IMR-90 (cell line): Measurements from ENCODE around the gene TNS1. TPM values are rescaled to one million over a fixed set of nuclear protein-coding genes. Genes with fewer than 3 reads are reported as not detected.

Source experiments
- ATAC-seq: fragments of 200-7000 bp; cut with Tn5 transposase; 2 replicates; pipeline ENCODE4 v1.9.1; 2020; ENCODE audit warnings: low read depth, mild to moderate bottlenecking, moderate library complexity
- BruUV-seq: library from RNA; stranded (reverse); fragments of 400-500 nt; replicated peaks from 2 replicates; lab custom pipeline; 2021; lab: Mats Ljungman, UMichigan
- CTCF ChIA-PET: fragments of 300-600 bp; formaldehyde crosslinking; extraction: SDS; loops from one replicate; lab custom pipeline; 2021; ENCODE audit warnings: antibody characterized with exemption; lab: Yijun Ruan, JAX
- POLR2A ChIA-PET: fragments of 300-600 bp; sonication (Branson Sonifier 250); formaldehyde crosslinking; loops from one replicate; lab custom pipeline; 2022; ENCODE audit warnings: antibody characterized with exemption; ENCODE audit not compliant: unreplicated experiment; lab: Charles Lee
- DNase-seq: peaks from one replicate; pipeline ENCODE4 v3.0.0; 2013
- H2AFZ ChIP-seq: replicated peaks from 2 replicates; pipeline ENCODE3; 2013; ENCODE audit warnings: low read length, mild to moderate bottlenecking; ENCODE audit not compliant: poor library complexity
- H2AK5ac ChIP-seq: 2 replicates; pipeline ENCODE4 v1.6.1; 2013; ENCODE audit warnings: low read depth, low read length, inconsistent platforms
- H2AK9ac ChIP-seq: replicated peaks from 2 replicates; pipeline ENCODE3; 2013; ENCODE audit warnings: mild to moderate bottlenecking, low read depth, low read length, moderate library complexity; ENCODE audit not compliant: poor library complexity
- H2BK120ac ChIP-seq: 2 replicates; pipeline ENCODE4 v1.6.1; 2013; ENCODE audit warnings: low read depth, low read length, inconsistent platforms
- H2BK15ac ChIP-seq: 3 replicates; pipeline ENCODE4 v1.6.1; 2013; ENCODE audit warnings: low read depth, low read length, inconsistent platforms
- H2BK20ac ChIP-seq: 2 replicates; pipeline ENCODE4 v1.6.1; 2013; ENCODE audit warnings: low read depth, mild to moderate bottlenecking, inconsistent platforms, low read length, moderate library complexity
- H2BK5ac ChIP-seq: 2 replicates; pipeline ENCODE4 v1.6.1; 2013; ENCODE audit warnings: mild to moderate bottlenecking, low read depth, low read length, inconsistent platforms; ENCODE audit not compliant: poor library complexity, severe bottlenecking
- H3K14ac ChIP-seq: replicated peaks from 2 replicates; pipeline ENCODE4 v1.6.1; 2013; ENCODE audit warnings: low read depth, low read length, inconsistent platforms
- H3K18ac ChIP-seq: 2 replicates; pipeline ENCODE4 v1.6.1; 2013; ENCODE audit warnings: low read depth, low read length, control low read depth
- H3K23ac ChIP-seq: 2 replicates; pipeline ENCODE4 v1.6.1; 2013; ENCODE audit warnings: low read depth, low read length, inconsistent platforms
- H3K27ac ChIP-seq: 2 replicates; pipeline ENCODE4 v1.5.1; 2013; ENCODE audit warnings: mild to moderate bottlenecking, control low read depth, low read length; ENCODE audit not compliant: insufficient read depth
- H3K27me3 ChIP-seq: 2 replicates; pipeline ENCODE4 v1.6.1; 2013; ENCODE audit warnings: low read length; ENCODE audit not compliant: control insufficient read depth, insufficient read depth
- H3K36me3 ChIP-seq: 2 replicates; pipeline ENCODE4 v1.6.1; 2013; ENCODE audit warnings: low read length, mixed read lengths; ENCODE audit not compliant: control insufficient read depth, insufficient read depth
- H3K4ac ChIP-seq: 2 replicates; pipeline ENCODE4 v1.6.1; 2013; ENCODE audit warnings: low read depth, low read length, inconsistent platforms
- H3K4me1 ChIP-seq: 2 replicates; pipeline ENCODE4 v1.6.1; 2013; ENCODE audit warnings: low read length, mixed read lengths; ENCODE audit not compliant: control insufficient read depth, insufficient read depth
- H3K4me2 ChIP-seq: 2 replicates; pipeline ENCODE4 v1.6.1; 2013; ENCODE audit warnings: low read depth, mild to moderate bottlenecking, control low read depth, low read length, moderate library complexity
- H3K4me3 ChIP-seq: 2 replicates; pipeline ENCODE4 v1.5.1; 2013; ENCODE audit warnings: low read depth, mild to moderate bottlenecking, control low read depth, low read length, moderate library complexity; ENCODE audit not compliant: insufficient read depth
- H3K56ac ChIP-seq: 2 replicates; pipeline ENCODE4 v1.6.1; 2013; ENCODE audit warnings: low read length, inconsistent platforms; ENCODE audit not compliant: insufficient read depth; ENCODE audit errors: extremely low read depth
- H3K79me1 ChIP-seq, 2 experiments: 2 replicates each; pipeline ENCODE4 v1.6.1; 2013; ENCODE audit warnings: low read length in 2 of 2, inconsistent platforms in 1 of 2, low read depth in 1 of 2
- H3K9ac ChIP-seq: 2 replicates; pipeline ENCODE4 v1.6.1; 2013; ENCODE audit warnings: low read depth, low read length, control low read depth
- H3K9me1 ChIP-seq: 2 replicates; pipeline ENCODE4 v1.6.1; 2013; ENCODE audit warnings: low read length, inconsistent platforms; ENCODE audit not compliant: insufficient read depth
- H3K9me3 ChIP-seq: 2 replicates; pipeline ENCODE4 v1.6.1; 2013; ENCODE audit warnings: low read length; ENCODE audit not compliant: control insufficient read depth, insufficient read depth
- H4K20me1 ChIP-seq: 2 replicates; pipeline ENCODE4 v1.6.1; 2013; ENCODE audit warnings: low read length, inconsistent platforms; ENCODE audit not compliant: insufficient read depth
- H4K5ac ChIP-seq: 2 replicates; pipeline ENCODE4 v1.6.1; 2013; ENCODE audit warnings: mild to moderate bottlenecking, low read depth, low read length, control low read depth
- H4K8ac ChIP-seq, 2 experiments: 2 replicates each; pipeline ENCODE4 v1.6.1; 2013; ENCODE audit warnings: low read depth in 2 of 2, low read length in 2 of 2, control low read depth in 1 of 2, inconsistent platforms in 1 of 2
- H4K91ac ChIP-seq: 2 replicates; pipeline ENCODE4 v1.6.1; 2013; ENCODE audit warnings: low read depth, low read length, inconsistent platforms; ENCODE audit not compliant: insufficient read depth
- POLR2A ChIP-seq: IDR thresholded peaks from 2 replicates; pipeline ENCODE4 v1.6.1; 2012; ENCODE audit warnings: mild to moderate bottlenecking, low read depth, low read length
- WGBS, 2 experiments: methylation state at CpG; one replicate each; pipeline versions ENCODE4 v1.1.5 to v1.1.7; 2013; ENCODE audit warnings: missing lambda C conversion rate in 2 of 2; ENCODE audit not compliant: insufficient read length in 1 of 2; ENCODE audit errors: extremely low coverage in 2 of 2; 5-methylcytosine and 5-hydroxymethylcytosine counted together
- dilution Hi-C: fragments of 300-500 bp; cut with HindIII; formaldehyde crosslinking; loops from one replicate; pipeline ENCODE4 v1.14.3; 2018; ENCODE audit warnings: low sequenced_read_pairs; ENCODE audit not compliant: unreplicated experiment
- in situ Hi-C: fragments of 300-500 bp; cut with MboI; formaldehyde crosslinking; loops from 3 replicates; pipeline ENCODE4 v1.14.3; 2019; ENCODE audit warnings: low sequenced_read_pairs, inconsistent platforms, mixed read lengths
- intact Hi-C: fragments of 100-400 bp; cut with micrococcal nuclease; formaldehyde crosslinking; loops from 2 replicates; pipeline ENCODE4 v1.10.0; 2022
- polyA plus RNA-seq, 3 experiments: library from polyadenylated mRNA; depleted of rRNA; stranded (reverse); fragments of >200 nt; gene quantifications; 2 replicates each; pipeline ENCODE4 v1.2.3, GENCODE V29; 2012; ENCODE audit warnings: low replicate concordance in 1 of 3
- total RNA-seq: library from RNA; depleted of rRNA; stranded (reverse); fragments of >200 nt; gene quantifications from 2 replicates; pipeline ENCODE4 v1.2.3, GENCODE V29; 2012

The TNS1 gene
- total and polyA plus RNA-seq, 2 of the 4 experiments (the other 2 are of a cell fraction): 41.1 to 45.2 TPM

GRCh38 chr2:218020966-218021535 is 18.3 kb upstream of the TNS1 start:
- ChIA-PET POLR2A (no interaction called here), CTCF (no interaction called here)
- no peak overlapping the region for H2BK5ac ChIP-seq
- no peak overlapping the region for H2AK5ac ChIP-seq
- intact Hi-C loops (no loop called here), dilution Hi-C loops (no loop called here), in situ Hi-C loops (no loop called here)
- H3K14ac ChIP-seq: no peak overlapping the region
- H2BK120ac ChIP-seq: no peak overlapping the region
- H3K27ac ChIP-seq: no peak overlapping the region
- peak overlapping the region; percentile 72 for H2AK9ac ChIP-seq
- no peak overlapping the region for H3K9ac ChIP-seq
- no peak overlapping the region for H4K91ac ChIP-seq
- H3K18ac ChIP-seq: no peak overlapping the region
- ATAC-seq (no peak), DNase-seq (no peak)
- no peaks in the 10 kb centered on the region for H3K79me1 ChIP-seq
- H3K4me1 ChIP-seq: no peaks in the 10 kb centered on the region
- no peak overlapping the region for H3K4ac ChIP-seq
- H3K27me3 ChIP-seq: peaks cover 19% of the 10 kb centered on the region
- WGBS, 2 experiments: 100% methylated on average over 2 of the region's 6 CpGs; no CpG with 5 or more reads in 1 of the 2 experiments
- H3K9me3 ChIP-seq: no peaks in the 10 kb centered on the region
- H2AFZ ChIP-seq: no peak overlapping the region
- H4K5ac ChIP-seq: no peak overlapping the region
- H3K36me3 ChIP-seq: no peaks in the 10 kb centered on the region
- H2BK15ac ChIP-seq: no peak overlapping the region
- no peak overlapping the region for H3K4me3 ChIP-seq
- no peaks in the 10 kb centered on the region; the same call in 1 of the 2 replicates for H3K9me1 ChIP-seq
- H2BK20ac ChIP-seq: no peak overlapping the region
- no peak for TF ChIP-seq POLR2A
- BruUV-seq: no TSS peak
- H4K20me1 ChIP-seq: no peaks in the 10 kb centered on the region
- no peak overlapping the region for H3K4me2 ChIP-seq
- no peak overlapping the region for H3K23ac ChIP-seq
- H3K56ac ChIP-seq: no peak overlapping the region
- H4K8ac ChIP-seq: no peak overlapping the region
